Lung (tissue), 12 donors: Measurements from ENCODE around the gene ZSCAN2. TPM values are rescaled to one million over a fixed set of nuclear protein-coding genes. Genes with fewer than 3 reads are reported as not detected.

Source experiments
- ATAC-seq: fragments of 200-7000 bp; cut with Tn5 transposase; one replicate; pipeline ENCODE4 v1.9.1; 2020; ENCODE audit warnings: moderate number of reproducible peaks; ENCODE audit not compliant: insufficient read depth, low FRiP score
- DNase-seq, 3 donors: peaks; one replicate each; pipeline ENCODE4 v3.0.0-alpha.2; 2013 to 2017
- H3K27ac ChIP-seq, 2 donors: one replicate each; pipeline ENCODE4 v1.5.1; 2013; ENCODE audit warnings: mild to moderate bottlenecking in 2 of 2, moderate library complexity in 2 of 2, control low read depth in 1 of 2, inconsistent platforms in 1 of 2, low read depth in 1 of 2, low read length in 1 of 2
- H3K27me3 ChIP-seq, 3 donors: one replicate each; pipeline ENCODE4 v1.5.1; 2013; ENCODE audit warnings: low read length in 2 of 3; ENCODE audit not compliant: control insufficient read depth in 3 of 3, insufficient read depth in 3 of 3
- H3K36me3 ChIP-seq, 4 donors: one replicate each; pipeline ENCODE4 v1.5.1; 2013; ENCODE audit warnings: low read length in 4 of 4, mild to moderate bottlenecking in 1 of 4, moderate library complexity in 1 of 4; ENCODE audit not compliant: control insufficient read depth in 4 of 4, insufficient read depth in 4 of 4
- H3K4me1 ChIP-seq, 5 donors: one replicate each; pipeline ENCODE4 v1.5.1; 2013; ENCODE audit warnings: low read length in 5 of 5, mild to moderate bottlenecking in 2 of 5, moderate library complexity in 1 of 5; ENCODE audit not compliant: control insufficient read depth in 5 of 5, insufficient read depth in 5 of 5
- H3K4me3 ChIP-seq: one replicate; pipeline ENCODE4 v1.5.1; 2013; ENCODE audit warnings: mild to moderate bottlenecking, control low read depth, moderate library complexity
- H3K9ac ChIP-seq, 2 donors: one replicate each; pipeline ENCODE4 v1.5.1; 2013; ENCODE audit warnings: low read length in 2 of 2, control low read depth in 1 of 2; ENCODE audit not compliant: insufficient read depth in 1 of 2
- H3K9me3 ChIP-seq, 4 donors: one replicate each; pipeline ENCODE4 v1.5.1; 2013; ENCODE audit warnings: low read length in 3 of 4, mild to moderate bottlenecking in 1 of 4, moderate library complexity in 1 of 4; ENCODE audit not compliant: control insufficient read depth in 4 of 4, insufficient read depth in 3 of 4
- WGBS, 2 donors: extraction: QIAGEN DNeasy Blood & Tissue Kit; methylation state at CpG; one replicate each; pipeline ENCODE4 v1.1.7; 2013; 5-methylcytosine and 5-hydroxymethylcytosine counted together
- polyA plus RNA-seq, 2 donors: library from polyadenylated mRNA; stranded (reverse); fragments of 200-250 nt; gene quantifications; one replicate each; pipeline ENCODE4 v1.2.1, GENCODE V29; 2013
- total RNA-seq, 2 donors: library from RNA; depleted of rRNA in 1 of 2; stranded (reverse); fragments of >200 nt in 1 of 2; gene quantifications; one replicate each; pipeline ENCODE4 v1.2.1, GENCODE V29; 2014 to 2021
- TF ChIP-seq, protein P1 (sequence below): IDR thresholded peaks from 2 replicates; pipeline ENCODE4 v1.5.1; 2012; ENCODE audit warnings: mild to moderate bottlenecking; ENCODE audit errors: control extremely low read depth, extremely low read depth
- donor health status: control.
- donor health status: control.
- donor health status: Bipolar disorder and iron deficiency.
- donor health status: healthy.
- donor health status: DM: yes; HTN: yes; CAD: no.

The ZSCAN2 gene
- total and polyA plus RNA-seq, 4 donors: 2.5 to 12.8 (median 4.3) TPM

DNA sequence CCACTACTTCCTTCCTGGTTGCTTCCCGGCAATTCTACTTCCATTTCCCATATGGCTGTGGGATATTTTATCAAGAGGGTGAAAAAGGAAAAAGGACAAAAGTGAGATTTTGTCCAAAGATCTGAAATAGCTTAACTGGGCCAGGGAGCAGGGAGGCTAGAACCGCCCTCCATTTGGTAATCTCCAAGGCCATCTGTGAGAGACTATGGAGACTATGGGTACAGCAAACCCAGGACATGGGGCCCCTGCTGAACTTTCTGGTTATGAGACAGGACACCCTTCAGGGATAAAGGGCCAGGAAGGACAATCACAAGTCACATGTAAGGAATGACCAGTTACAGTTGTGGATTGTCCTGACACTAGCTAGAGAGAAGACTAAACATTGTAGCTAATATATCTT, 24.3 kb downstream of the ZSCAN2 start:
- TF ChIP-seq, protein P1, sequence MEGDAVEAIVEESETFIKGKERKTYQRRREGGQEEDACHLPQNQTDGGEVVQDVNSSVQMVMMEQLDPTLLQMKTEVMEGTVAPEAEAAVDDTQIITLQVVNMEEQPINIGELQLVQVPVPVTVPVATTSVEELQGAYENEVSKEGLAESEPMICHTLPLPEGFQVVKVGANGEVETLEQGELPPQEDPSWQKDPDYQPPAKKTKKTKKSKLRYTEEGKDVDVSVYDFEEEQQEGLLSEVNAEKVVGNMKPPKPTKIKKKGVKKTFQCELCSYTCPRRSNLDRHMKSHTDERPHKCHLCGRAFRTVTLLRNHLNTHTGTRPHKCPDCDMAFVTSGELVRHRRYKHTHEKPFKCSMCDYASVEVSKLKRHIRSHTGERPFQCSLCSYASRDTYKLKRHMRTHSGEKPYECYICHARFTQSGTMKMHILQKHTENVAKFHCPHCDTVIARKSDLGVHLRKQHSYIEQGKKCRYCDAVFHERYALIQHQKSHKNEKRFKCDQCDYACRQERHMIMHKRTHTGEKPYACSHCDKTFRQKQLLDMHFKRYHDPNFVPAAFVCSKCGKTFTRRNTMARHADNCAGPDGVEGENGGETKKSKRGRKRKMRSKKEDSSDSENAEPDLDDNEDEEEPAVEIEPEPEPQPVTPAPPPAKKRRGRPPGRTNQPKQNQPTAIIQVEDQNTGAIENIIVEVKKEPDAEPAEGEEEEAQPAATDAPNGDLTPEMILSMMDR: no peak
- Histone ChIP-seq H3K36me3 (peaks cover 11 to 27% (median 21%) of the 10 kb centered on the region in 4 donors), H3K4me3 (no peak overlapping the region), H3K4me1 (no peaks in the 10 kb centered on the region), H3K9ac (no peak overlapping the region), H3K27me3 (no peaks in the 10 kb centered on the region), H3K27ac (no peak overlapping the region), H3K9me3 (peaks cover 0 to 21% (median 14%) of the 10 kb centered on the region in 4 donors)
- DNase-seq (no peak), ATAC-seq (no peak)
- WGBS, 2 donors: 67 to 76% methylated on average over 2 of the region's 2 CpGs

DNA sequence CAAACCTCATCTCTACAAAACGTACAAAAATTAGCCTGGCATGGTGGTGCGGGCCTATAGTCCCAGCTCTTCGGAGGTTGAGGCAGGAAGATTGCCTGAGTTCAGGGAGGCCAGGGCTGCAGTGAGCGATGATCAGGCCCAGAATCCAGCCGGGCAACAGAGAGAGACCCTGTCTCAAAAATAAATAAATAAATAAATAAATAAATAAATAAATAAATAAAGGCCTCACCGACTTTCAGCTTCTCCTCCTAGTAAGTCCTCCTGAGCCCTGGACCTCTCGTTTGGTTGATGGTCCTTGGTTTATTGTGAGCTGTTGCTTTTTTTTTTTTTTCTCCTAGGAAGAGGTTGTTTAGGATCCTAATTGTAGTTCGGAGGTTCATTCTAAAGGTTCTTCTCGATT, 28.2 kb downstream of the ZSCAN2 start:
- Histone ChIP-seq H3K36me3 (no peaks in the 10 kb centered on the region), H3K27me3 (no peaks in the 10 kb centered on the region), H3K4me1 (peaks cover 8 to 22% (median 10%) of the 10 kb centered on the region in 5 donors), H3K4me3 (no peak overlapping the region), H3K27ac (no peak overlapping the region), H3K9ac (no peak overlapping the region), H3K9me3 (no peaks in the 10 kb centered on the region)
- ATAC-seq: no peak
- TF ChIP-seq, protein P1: no peak
- WGBS, 2 donors: 94 to 96% methylated on average over 9 of the region's 9 CpGs
- DNase-seq: no peak

DNA sequence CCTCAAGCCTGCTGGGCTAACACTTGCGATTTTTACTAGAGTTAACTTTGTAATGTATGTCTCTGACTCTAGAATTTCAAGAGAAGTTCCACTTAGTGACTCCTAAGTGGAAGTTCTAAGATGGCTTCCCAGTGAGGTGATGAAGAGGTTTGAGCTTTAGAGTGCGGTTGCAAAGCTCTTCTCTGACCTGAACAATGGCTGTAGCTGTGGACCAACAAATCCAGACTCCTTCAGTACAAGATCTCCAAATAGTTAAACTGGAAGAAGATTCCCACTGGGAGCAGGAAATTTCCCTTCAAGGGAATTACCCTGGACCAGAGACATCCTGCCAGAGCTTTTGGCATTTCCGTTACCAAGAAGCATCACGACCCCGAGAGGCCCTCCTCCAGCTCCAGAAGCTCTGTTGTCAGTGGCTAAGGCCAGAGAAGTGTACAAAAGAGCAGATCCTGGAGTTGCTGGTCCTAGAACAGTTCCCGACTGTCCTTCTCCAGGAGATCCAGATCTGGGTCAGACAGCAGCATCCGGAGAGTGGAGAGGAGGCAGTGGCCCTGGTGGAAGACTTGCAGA, 31.0 kb downstream of the ZSCAN2 start:
- 38 to 46% methylated on average over 7 of the region's 7 CpGs for WGBS, 2 donors
- peak overlapping the region; percentile 85 to 95 for H3K27ac ChIP-seq
- H3K27me3 ChIP-seq: no peaks in the 10 kb centered on the region
- peak overlapping the region; percentile 40 for H3K4me3 ChIP-seq
- no peak for ATAC-seq
- H3K36me3 ChIP-seq: peaks cover 0 to 9% (median 2%) of the 10 kb centered on the region in 4 donors
- TF ChIP-seq, protein P1: no peak
- no peaks in the 10 kb centered on the region for H3K9me3 ChIP-seq
- no peak for DNase-seq
- peak overlapping the region in 1 of 2 donors; percentile 39 for H3K9ac ChIP-seq
- peaks cover 8 to 30% (median 13%) of the 10 kb centered on the region in 5 donors for H3K4me1 ChIP-seq
